SK-N-SH (cell line): Measurements from ENCODE around the gene PLD3. TPM values are rescaled to one million over a fixed set of nuclear protein-coding genes. Genes with fewer than 3 reads are reported as not detected.

ENCODE experiments used
- CTCF ChIA-PET: fragments of 300-600, 350-600 bp; formaldehyde crosslinking; extraction: SDS; loops from one replicate; lab custom pipeline; 2021; lab: Yijun Ruan, JAX
- POLR2A ChIA-PET: fragments of 350-600 bp; sonication (Branson Sonifier 250); formaldehyde crosslinking; extraction: SDS; loops from one replicate; lab custom pipeline; 2020; ENCODE audit warnings: antibody characterized with exemption, inconsistent platforms; lab: Yijun Ruan, JAX
- DNase-seq: peaks from one replicate; pipeline ENCODE4 v3.0.0; 2012
- H2AFZ ChIP-seq: fragments of 200-600 bp; sonication (generic); 2 replicates; pipeline ENCODE4 v1.8.1; 2016; ENCODE audit warnings: antibody characterized with exemption, mild to moderate bottlenecking, low read depth
- H3F3A ChIP-seq: fragments of 200-600 bp; sonication (generic); replicated peaks from 2 replicates; pipeline ENCODE3; 2016; ENCODE audit warnings: antibody characterized with exemption, mild to moderate bottlenecking; ENCODE audit not compliant: insufficient read depth
- H3K27ac ChIP-seq, 2 experiments: fragments of 200-500 bp in 1 of 2; fragments of 200-600 bp in 1 of 2; sonication (Bioruptor generic) in 1 of 2; sonication (generic), shearing (Covaris generic) in 1 of 2; 2 replicates each; pipeline versions ENCODE4 v1.5.1 to v1.6.1; 2014 to 2016; ENCODE audit warnings: low read depth in 2 of 2, inconsistent platforms in 1 of 2, low read length in 1 of 2, mild to moderate bottlenecking in 1 of 2, mixed read lengths in 1 of 2
- H3K27me3 ChIP-seq: fragments of 200-600 bp; sonication (generic), shearing (Covaris generic); 2 replicates; pipeline ENCODE4 v1.6.1; 2016; ENCODE audit warnings: mixed run types; ENCODE audit not compliant: insufficient read depth
- H3K36me3 ChIP-seq, 2 experiments: fragments of 200-500 bp in 1 of 2; fragments of 200-600 bp in 1 of 2; sonication (Bioruptor generic) in 1 of 2; sonication (generic) in 1 of 2; replicated peaks in 1 of 2; 2 replicates each; pipeline versions ENCODE3 to v1.5.1; 2014 to 2016; ENCODE audit warnings: low read length in 1 of 2, mild to moderate bottlenecking in 1 of 2; ENCODE audit not compliant: insufficient read depth in 2 of 2, control insufficient read depth in 1 of 2
- H3K4me1 ChIP-seq, 2 experiments: fragments of 200-500 bp in 1 of 2; fragments of 200-600 bp in 1 of 2; sonication (Bioruptor generic) in 1 of 2; sonication (generic), shearing (Covaris generic) in 1 of 2; 2 replicates each; pipeline versions ENCODE4 v1.5.1 to v1.6.1; 2014 to 2016; ENCODE audit warnings: low read depth in 1 of 2, low read length in 1 of 2, mixed run types in 1 of 2; ENCODE audit not compliant: insufficient read depth in 2 of 2, control insufficient read depth in 1 of 2
- H3K4me2 ChIP-seq: fragments of 200-600 bp; sonication (generic), shearing (Covaris generic); 2 replicates; pipeline ENCODE4 v1.6.1; 2017; ENCODE audit warnings: mixed run types
- H3K4me3 ChIP-seq, 2 experiments: fragments of 200-500 bp in 1 of 2; fragments of 200-600 bp in 1 of 2; sonication (Bioruptor generic) in 1 of 2; sonication (generic), shearing (Covaris generic) in 1 of 2; 2 replicates each; pipeline versions ENCODE4 v1.5.1 to v1.8.1; 2014 to 2016; ENCODE audit warnings: low read depth in 2 of 2, inconsistent platforms in 1 of 2, low read length in 1 of 2, mild to moderate bottlenecking in 1 of 2, mixed read lengths in 1 of 2, moderate library complexity in 1 of 2
- H3K79me2 ChIP-seq: fragments of 200-600 bp; sonication (generic); 2 replicates; pipeline ENCODE4 v1.8.1; 2017; ENCODE audit warnings: mild to moderate bottlenecking; ENCODE audit not compliant: insufficient read depth
- H3K9ac ChIP-seq: fragments of 200-600 bp; sonication (generic); 2 replicates; pipeline ENCODE4 v1.6.1; 2017; ENCODE audit warnings: mixed run types
- H3K9me2 ChIP-seq: fragments of 200-600 bp; sonication (generic); 2 replicates; pipeline ENCODE4 v1.6.1; 2017; ENCODE audit warnings: mixed run types
- H3K9me3 ChIP-seq: fragments of 200-600 bp; sonication (generic); 2 replicates; pipeline ENCODE4 v1.6.1; 2017; ENCODE audit warnings: mixed run types, mild to moderate bottlenecking, moderate library complexity
- H4K20me1 ChIP-seq: fragments of 200-600 bp; sonication (generic); 2 replicates; pipeline ENCODE4 v1.6.1; 2017; ENCODE audit warnings: mild to moderate bottlenecking, mixed run types; ENCODE audit not compliant: insufficient read depth
- CHD2 ChIP-seq: fragments of 150-350 bp; IDR thresholded peaks from 2 replicates; pipeline ENCODE4 v1.6.1; 2018; ENCODE audit warnings: low read length; ENCODE audit not compliant: partially characterized antibody
- CTCF ChIP-seq: fragments of 200-600 bp; sonication (generic); IDR thresholded peaks from 2 replicates; pipeline ENCODE4 v1.6.1; 2017; ENCODE audit warnings: antibody characterized with exemption, mild to moderate bottlenecking, moderate library complexity
- EP300 ChIP-seq, 2 experiments: IDR thresholded peaks; 2 replicates each; pipeline versions ENCODE4 v1.4.0 to v1.6.1; 2012; ENCODE audit warnings: borderline replicate concordance in 1 of 2, low read depth in 1 of 2, low read length in 1 of 2
- EZH2phosphoT487 ChIP-seq: fragments of 200-600 bp; sonication (generic); IDR thresholded peaks from 2 replicates; pipeline ENCODE4 v1.6.1; 2017; ENCODE audit warnings: low read depth, mixed run types, mild to moderate bottlenecking, antibody characterized with exemption, moderate library complexity, borderline replicate concordance
- FOXM1 ChIP-seq: IDR thresholded peaks from 2 replicates; pipeline ENCODE4 v1.4.0; 2012; ENCODE audit warnings: low read depth, mild to moderate bottlenecking
- GABPA ChIP-seq: IDR thresholded peaks from 2 replicates; pipeline ENCODE4 v1.4.0; 2012; ENCODE audit warnings: low read depth, mild to moderate bottlenecking
- GATA2 ChIP-seq: sonication (generic); formaldehyde crosslinking; IDR thresholded peaks from 2 replicates; pipeline ENCODE4 v1.5.0; 2020; ENCODE audit warnings: mild to moderate bottlenecking, missing genetic modification reagents
- JUND ChIP-seq: IDR thresholded peaks from 2 replicates; pipeline ENCODE4 v1.4.0; 2012
- MAX ChIP-seq: IDR thresholded peaks from 2 replicates; pipeline ENCODE4 v1.4.0; 2012; ENCODE audit warnings: low read depth
- MXI1 ChIP-seq: IDR thresholded peaks from 2 replicates; pipeline ENCODE4 v1.6.1; 2012; ENCODE audit warnings: mild to moderate bottlenecking, low read depth, low read length, improper control_type of control experiment
- NFIC ChIP-seq: IDR thresholded peaks from 2 replicates; pipeline ENCODE4 v1.4.0; 2012; ENCODE audit warnings: borderline replicate concordance
- PBX3 ChIP-seq: IDR thresholded peaks from 2 replicates; pipeline ENCODE4; 2012
- POLR2AphosphoS5 ChIP-seq: IDR thresholded peaks from 2 replicates; pipeline ENCODE4 v1.6.1; 2012; ENCODE audit warnings: low read depth, low read length
- TAF1 ChIP-seq: IDR thresholded peaks from 2 replicates; pipeline ENCODE4 v1.6.1; 2012; ENCODE audit warnings: low read depth, mild to moderate bottlenecking, low read length, moderate library complexity, borderline replicate concordance
- TEAD4 ChIP-seq: IDR thresholded peaks from 2 replicates; pipeline ENCODE4 v1.4.0; 2012; ENCODE audit warnings: mild to moderate bottlenecking, borderline replicate concordance; ENCODE audit not compliant: insufficient read depth
- YY1 ChIP-seq: IDR thresholded peaks from 2 replicates; pipeline ENCODE4 v1.4.0; 2012; ENCODE audit warnings: low read depth, mild to moderate bottlenecking
- WGBS: methylation state at CpG from one replicate; pipeline ENCODE4 v1.1.6; 2017; ENCODE audit warnings: low lambda C conversion rate; 5-methylcytosine and 5-hydroxymethylcytosine counted together
- polyA plus RNA-seq, 3 experiments: library from polyadenylated mRNA; depleted of rRNA; stranded (reverse); fragments of >200 nt; gene quantifications; 2 replicates each; pipeline ENCODE4 v1.2.3, GENCODE V29; 2012

Gene PLD3
- polyA plus RNA-seq, 1 of the 3 experiments (the other 2 are of a cell fraction) = 511 TPM

GRCh38 chr19:40302224-40303011, 46.1 kb upstream of the PLD3 start:
- Histone ChIP-seq H3K36me3 (no peaks in the 10 kb centered on the region), H2AFZ (no peak overlapping the region), H3K4me2 (no peak overlapping the region), H3F3A (peaks cover 10% of the 10 kb centered on the region), H3K9ac (no peak overlapping the region), H3K27ac (no peak overlapping the region), H3K27me3 (no peaks in the 10 kb centered on the region), H3K9me3 (no peaks in the 10 kb centered on the region), H4K20me1 (no peaks in the 10 kb centered on the region), H3K4me3 (no peak overlapping the region), H3K9me2 (no peaks in the 10 kb centered on the region), H3K4me1 (peaks cover 0 to 20% of the 10 kb centered on the region in 2 experiments; a peak in 1 of 4 replicates), H3K79me2 (no peaks in the 10 kb centered on the region)
- 77% methylated on average over 6 of the region's 6 CpGs for WGBS
- CTCF ChIA-PET = no interaction called here
- DNase-seq = no peak
- TF ChIP-seq MAX (no peak), GATA2 (CRISPR knock-in tag) (no peak), JUND (no peak), CHD2 (no peak), NFIC (no peak), EZH2phosphoT487 (no peak), FOXM1 (no peak), TEAD4 (no peak), TAF1 (no peak), CTCF (no peak), PBX3 (no peak), GABPA (no peak), MXI1 (no peak)
- POLR2A ChIA-PET = no interaction called here

- no peak for TF ChIP-seq CHD2
- TF ChIP-seq FOXM1 = no peak
- no peak for TF ChIP-seq NFIC
- no peak for TF ChIP-seq EP300 (IDR thresholded peaks at IDR 0.05; ENCODE audit: borderline replicate concordance in 1 of 2, low read depth in 1 of 2, low read length in 1 of 2)
- no peak for TF ChIP-seq GATA2 (CRISPR knock-in tag)
- TF ChIP-seq YY1 = no peak
- TF ChIP-seq POLR2AphosphoS5 = no peak
- ChIA-PET POLR2A (no interaction called here), CTCF (interaction anchor here (1.6 to 2.1 kb wide), 7 partner anchors 8 to 161 kb away, joined by 4 to 18 read pairs (median 7); partner anchors contain the start of genes BLVRB and TTC9B)
- H3K9me2 ChIP-seq = no peaks in the 10 kb centered on the region
- WGBS = 95% methylated on average over 2 of the region's 2 CpGs
- no peak overlapping the region for H3K4me3 ChIP-seq
- no peak for DNase-seq
- no peak overlapping the region for H3K9ac ChIP-seq
- no peaks in the 10 kb centered on the region for H3K27me3 ChIP-seq
- peaks cover 0 to 20% of the 10 kb centered on the region in 2 experiments; a peak in 1 of 4 replicates for H3K4me1 ChIP-seq
- H2AFZ ChIP-seq = no peak overlapping the region
- H3K79me2 ChIP-seq = no peaks in the 10 kb centered on the region
- H4K20me1 ChIP-seq = no peaks in the 10 kb centered on the region
- no peak overlapping the region for H3K27ac ChIP-seq
- H3K9me3 ChIP-seq = no peaks in the 10 kb centered on the region
- H3F3A ChIP-seq = peaks cover 8% of the 10 kb centered on the region
- H3K4me2 ChIP-seq = no peak overlapping the region
- H3K36me3 ChIP-seq = no peaks in the 10 kb centered on the region
These were observed 44.7 kb upstream of the PLD3 start for GRCh38 chr19:40303765-40304164.
